ENCODE data around the gene AARS1.
A peak's percentile ranks its signal among the peaks of the same experiment; 100 is the strongest.
"Not testable (repeated sequence)": the region's sequence is repeated elsewhere in the genome, so short reads cannot be mapped to it uniquely, and the experiment has no call there.

The AARS1 gene

GRCh38 chr16:70270176-70270575, 19.1 kb downstream of the AARS1 start:
- DNase-seq = no peak

- no peak for DNase-seq
Measured at GRCh38 chr16:70269471-70269870, 19.8 kb downstream of the AARS1 start.

GRCh38 chr16:70267922-70268321, 21.4 kb downstream of the AARS1 start:
- not testable (repeated sequence) for DNase-seq

DNA sequence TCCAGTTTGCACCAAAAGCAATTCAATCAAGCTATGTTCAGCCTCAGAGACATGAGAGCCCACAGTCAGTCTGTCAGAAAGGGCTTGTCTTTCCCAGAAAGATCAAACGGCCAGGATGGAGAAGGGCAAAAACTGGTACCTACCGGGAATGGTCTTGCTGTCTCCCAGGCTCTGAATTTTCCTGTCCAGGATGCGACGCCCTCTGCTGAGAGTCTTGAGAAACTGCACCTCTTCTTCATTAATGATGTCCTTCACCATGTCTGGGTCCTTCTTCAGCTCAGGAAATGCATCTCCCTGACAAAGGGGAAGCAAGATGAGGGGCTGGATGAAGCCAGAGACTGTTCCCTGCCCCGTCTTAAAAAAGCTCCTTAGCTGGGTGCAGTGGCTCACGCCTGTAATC, 21.8 kb downstream of the AARS1 start:
- peak; percentile 2 to 67 for DNase-seq

GRCh38 chr16:70259903-70260302, 29.4 kb downstream of the AARS1 start:
- DNase-seq = not testable (repeated sequence)

DNA sequence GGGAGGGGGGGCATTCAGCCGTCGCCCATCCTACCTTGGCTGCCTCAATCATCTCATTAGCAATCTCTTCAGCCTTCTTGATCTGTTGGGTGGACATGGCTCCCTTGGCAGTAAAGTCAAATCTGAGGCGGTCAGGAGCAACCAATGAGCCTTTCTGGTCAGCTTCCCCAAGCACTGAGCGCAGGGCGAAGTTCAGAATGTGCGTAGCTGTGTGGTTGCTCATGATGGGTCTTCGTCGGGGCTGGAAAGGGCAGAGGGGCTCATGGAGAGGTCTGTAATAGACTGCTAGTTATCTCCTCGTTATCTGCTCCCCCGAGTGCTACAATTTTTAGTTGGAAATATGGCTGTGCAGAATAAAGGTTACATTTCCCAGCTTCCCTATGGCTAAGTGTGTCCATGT, 30.4 kb downstream of the AARS1 start:
- DNase-seq = no peak

DNA sequence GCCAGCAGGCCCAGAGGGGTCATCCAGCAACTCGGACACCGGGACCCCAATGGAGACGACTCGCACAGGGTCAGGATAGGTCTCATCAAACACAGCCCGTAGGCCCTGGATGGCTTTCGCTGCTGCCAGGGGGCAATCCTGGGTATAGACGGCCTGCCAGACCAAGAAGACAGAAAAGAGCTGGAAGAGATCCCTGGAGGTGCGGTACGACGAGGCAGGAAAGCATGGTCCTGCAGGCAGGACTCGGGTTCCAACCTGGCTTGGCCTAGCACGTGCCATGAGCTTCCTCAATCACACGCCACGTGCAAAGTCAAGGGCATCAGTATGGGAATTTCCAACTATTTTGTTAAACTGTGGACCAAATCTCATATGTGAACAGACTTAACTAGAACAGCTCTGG, 31.2 kb downstream of the AARS1 start:
- DNase-seq = no peak

DNA sequence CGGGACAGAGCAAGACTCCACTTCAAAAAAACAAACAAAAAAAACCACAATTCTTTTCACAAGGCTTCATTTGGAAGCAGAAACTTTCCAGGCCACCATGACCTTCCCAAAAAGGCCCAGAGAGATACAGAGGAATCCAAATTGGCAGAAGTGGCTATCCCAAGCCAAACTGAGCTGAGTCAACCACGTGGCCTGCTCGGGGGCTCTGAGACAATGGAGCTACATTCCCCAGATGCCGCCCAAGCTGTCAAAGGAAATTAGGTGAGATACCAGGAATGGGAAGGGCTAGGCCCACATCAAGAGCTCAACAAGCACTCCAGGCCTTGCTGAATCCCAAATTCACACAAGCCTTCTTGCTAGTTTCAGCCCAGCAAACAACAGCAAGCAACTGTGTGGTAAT, 31.9 kb downstream of the AARS1 start:
- DNase-seq = no peak

- no peak for DNase-seq
Measured at GRCh38 chr16:70255574-70255973, 33.7 kb downstream of the AARS1 start.

DNA sequence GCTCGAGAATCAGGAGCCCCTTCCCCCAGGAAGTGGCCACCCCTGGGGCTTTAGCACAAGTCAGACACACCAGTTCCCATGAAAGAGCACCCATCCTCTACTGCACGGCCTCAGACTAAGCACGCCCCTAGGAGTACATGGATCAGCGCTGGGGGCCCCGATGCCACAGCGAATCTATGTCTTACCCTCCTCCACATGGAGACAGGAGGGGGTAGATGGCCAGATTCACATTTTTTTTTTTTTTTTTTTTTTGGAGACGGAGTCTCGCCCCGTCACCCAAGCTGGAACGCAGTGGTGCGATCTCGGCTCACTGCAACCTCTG, 34.4 kb downstream of the AARS1 start:
- no peak for DNase-seq

DNA sequence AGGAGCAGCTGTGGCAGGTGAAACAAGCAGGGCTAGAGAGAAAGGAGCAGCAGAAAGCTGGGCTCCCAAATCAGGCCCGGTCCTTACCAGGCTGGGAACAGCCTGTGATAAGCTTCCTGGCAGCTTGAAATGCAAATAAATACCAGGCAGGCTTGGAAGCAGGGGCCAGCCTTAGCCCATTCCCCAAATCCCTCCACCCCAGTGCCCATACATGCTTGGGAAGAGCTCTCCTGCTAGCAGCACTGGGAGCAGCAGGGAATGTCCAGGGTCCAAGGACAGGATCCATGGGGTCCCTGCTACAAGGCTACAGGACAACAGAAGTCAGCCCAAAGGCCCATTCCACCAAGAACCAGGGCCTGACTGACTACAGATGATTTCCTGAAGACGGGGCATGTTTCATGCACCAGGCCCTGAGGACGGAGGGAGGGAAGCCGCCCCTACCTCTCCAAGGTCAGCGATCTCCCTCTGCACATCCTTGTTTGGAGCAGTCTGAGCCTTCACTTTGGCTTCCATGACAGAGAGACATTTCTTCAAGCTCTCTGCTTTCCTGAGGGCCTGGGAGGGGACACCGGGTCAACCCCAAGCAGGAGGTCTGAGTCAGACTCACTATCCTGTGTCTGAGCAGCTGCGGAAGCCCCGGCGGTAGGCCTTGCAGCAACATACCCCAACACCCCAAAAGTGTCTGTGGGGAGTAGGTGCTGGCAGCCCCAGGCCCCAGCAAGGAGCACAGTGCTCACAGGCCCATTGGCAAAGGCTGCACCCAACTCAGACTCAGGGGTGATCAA, 34.9 kb downstream of the AARS1 start:
- no peak for DNase-seq

GRCh38 chr16:70253291-70254106, 35.8 kb downstream of the AARS1 start:
- peak in 1 of 2 donors; percentile 3 for DNase-seq

- DNase-seq = no peak
Measured at GRCh38 chr16:70252355-70252988, 36.8 kb downstream of the AARS1 start.

- DNase-seq = peak; percentile 79 to 92
Measured at GRCh38 chr16:70251629-70252354, 37.5 kb downstream of the AARS1 start, which contains the start of gene EXOSC6. TSS of gene EXOSC6 (minus strand) at chr16:70251940. CDS start at chr16:70251900, 40 bp downstream.

DNA sequence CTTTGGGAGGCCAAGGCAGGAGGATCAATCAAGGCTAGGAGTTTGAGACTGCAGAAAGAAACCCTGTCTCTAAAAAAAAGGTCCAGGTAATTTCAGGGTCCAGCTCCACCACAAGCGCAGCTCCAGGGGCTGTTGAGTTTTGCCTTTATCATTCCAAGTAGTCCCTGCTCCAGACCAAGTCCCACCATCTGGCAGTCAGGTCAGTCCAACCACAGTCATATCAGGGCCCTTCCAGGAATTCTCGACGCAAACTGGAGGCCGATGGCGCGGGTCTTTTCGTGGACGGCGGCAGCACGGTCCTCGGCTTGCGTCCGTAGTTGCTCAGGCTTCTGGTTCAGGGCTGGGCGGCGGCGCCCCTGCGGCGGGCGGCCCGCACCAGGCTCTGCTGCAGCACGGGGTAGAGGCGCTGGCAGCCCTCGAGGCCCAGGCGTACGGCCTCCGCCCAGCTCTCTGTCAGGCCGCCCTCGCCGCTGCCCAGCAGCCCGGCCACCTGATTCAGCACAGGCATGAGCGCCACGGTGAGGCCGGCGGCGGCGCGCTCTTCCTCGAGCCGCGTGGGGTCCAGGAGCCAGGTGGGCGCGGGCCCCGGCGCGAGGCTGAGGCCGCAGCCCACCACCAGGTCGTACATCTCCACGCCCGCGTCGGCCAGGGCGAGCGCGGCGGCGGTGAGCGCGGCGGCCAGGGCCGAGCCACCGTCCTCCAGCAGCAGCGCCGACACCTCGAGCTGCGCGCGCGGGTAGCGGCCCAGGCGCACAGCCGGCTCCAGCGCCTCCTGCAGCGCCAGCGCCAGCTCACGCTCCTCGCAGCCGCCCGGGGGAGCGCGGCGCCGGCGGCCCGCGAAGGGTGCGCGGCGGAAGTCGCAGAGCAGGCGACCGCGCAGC, 38.3 kb downstream of the AARS1 start:
- peak in 1 of 2 donors; percentile 50 for DNase-seq

GRCh38 chr16:70249697-70250096, 39.6 kb downstream of the AARS1 start:
- DNase-seq = not testable (repeated sequence)

GRCh38 chr16:70238773-70239172, 50.5 kb downstream of the AARS1 start:
- DNase-seq = not testable (repeated sequence)

DNA sequence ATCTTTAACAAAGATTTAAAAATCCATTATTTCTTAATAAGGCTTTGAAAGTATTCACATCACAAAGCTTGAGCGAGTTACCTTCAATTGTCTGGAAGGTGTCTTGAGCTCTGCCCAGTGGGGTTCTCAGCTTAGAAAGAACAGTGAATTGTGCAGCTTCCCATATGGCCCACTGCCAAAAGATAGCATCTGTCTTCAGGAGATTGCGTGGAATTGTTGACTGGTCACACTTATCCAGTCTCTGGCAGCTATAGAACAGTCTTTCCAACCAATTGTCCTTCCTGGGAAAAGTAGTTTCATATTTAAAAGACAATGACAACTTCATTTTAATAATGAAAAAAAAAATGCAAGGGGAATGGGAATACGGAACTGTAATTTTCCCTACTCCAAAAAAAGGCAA, 57.5 kb downstream of the AARS1 start:
- not testable (repeated sequence) for DNase-seq

DNA sequence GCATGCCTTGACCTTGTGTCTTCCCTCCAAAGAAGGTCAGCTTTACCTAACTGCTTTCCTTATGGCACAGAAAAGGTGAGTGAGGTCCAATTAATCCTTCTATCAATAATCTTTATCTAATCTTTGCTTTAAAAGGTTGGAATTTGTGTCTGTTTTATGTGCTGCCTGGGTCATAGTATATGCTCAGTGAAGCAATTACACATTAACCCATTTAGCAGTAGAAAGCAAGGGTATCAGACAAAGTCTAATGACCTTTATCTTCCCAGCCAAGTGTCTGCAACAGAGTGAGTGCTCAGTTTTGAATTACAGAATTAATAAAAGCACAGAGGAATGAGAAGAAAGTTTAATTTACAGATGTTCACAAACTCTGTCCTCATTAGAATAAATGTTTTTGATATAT, 63.3 kb downstream of the AARS1 start:
- not testable (repeated sequence) for DNase-seq

DNA sequence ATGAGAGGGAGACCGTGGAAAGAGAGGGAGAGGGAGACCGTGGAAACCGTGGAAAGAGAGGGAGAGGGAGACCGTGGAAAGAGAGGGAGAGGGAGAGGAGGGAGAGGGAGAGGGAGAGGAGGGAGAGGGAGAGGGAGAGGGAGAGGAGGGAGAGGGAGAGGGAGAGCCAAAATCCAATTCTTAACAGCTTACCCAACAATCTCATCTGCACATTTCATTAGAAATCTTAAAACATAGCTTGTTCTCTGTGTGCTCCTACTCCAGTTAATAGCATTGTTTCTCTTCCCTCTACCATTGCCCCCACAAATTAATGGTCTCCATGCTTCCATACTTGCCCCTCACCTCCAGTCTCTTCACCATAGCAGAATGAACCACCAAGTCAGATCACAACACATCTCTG, 63.9 kb downstream of the AARS1 start:
- DNase-seq = not testable (repeated sequence)

DNA sequence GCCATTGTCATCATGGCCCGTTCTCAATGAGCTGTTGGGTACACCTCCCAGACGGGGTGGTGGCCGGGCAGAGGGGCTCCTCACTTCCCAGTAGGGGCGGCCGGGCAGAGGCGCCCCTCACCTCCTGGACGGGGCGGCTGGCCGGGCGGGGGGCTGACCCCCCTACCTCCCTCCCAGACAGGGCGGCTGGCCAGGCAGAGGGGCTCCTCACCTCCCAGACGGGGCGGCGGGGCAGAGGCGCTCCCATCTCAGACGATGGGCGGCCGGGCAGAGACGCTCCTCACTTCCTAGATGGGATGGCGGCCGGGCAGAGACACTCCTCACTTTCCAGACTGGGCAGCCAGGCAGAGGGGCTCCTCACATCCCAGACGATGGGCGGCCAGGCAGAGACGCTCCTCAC, 64.7 kb downstream of the AARS1 start:
- not testable (repeated sequence) for DNase-seq

GRCh38 chr16:70223971-70224513, 65.3 kb downstream of the AARS1 start:
- DNase-seq = not testable (repeated sequence)

Data from bone marrow (tissue), 2 donors.